Peyer's patch (tissue), 4 donors: Measurements from ENCODE around the gene SAMSN1.

Source experiments
- CTCF ChIP-seq, 6 experiments: fragments of 450-650 bp in 4 of 6; fragments of 200-600 bp in 2 of 6; sonication (generic) in 1 of 6; IDR thresholded peaks; one replicate each; pipeline ENCODE4 v1.5.1; 2017 to 2019; ENCODE audit warnings: antibody characterized with exemption in 6 of 6, mild to moderate bottlenecking in 3 of 6, moderate library complexity in 1 of 6
- POLR2A ChIP-seq, 2 donors: fragments of 450-650 bp; IDR thresholded peaks; one replicate each; pipeline ENCODE4 v1.5.1; 2017; ENCODE audit warnings: antibody characterized with exemption in 2 of 2, mild to moderate bottlenecking in 2 of 2, moderate library complexity in 2 of 2

DNA sequence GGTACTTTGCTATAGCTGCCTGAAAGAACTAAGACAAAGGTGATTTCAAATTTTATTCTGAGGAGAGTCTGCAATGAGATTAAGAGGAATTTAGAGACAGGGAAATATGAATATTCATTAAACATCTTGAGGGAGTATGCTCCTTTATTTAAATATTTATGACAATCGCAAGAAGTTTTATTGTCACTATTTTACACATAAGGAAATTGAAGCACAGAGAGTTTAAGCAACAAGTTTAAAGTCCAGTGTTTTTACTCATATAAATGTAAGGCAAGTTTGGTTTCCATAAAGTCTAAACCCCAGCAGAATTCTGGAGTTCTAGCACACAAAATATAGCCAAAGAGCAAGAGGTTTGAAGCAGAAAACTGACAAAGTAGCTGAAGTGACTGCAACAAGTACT lies 49.3 kb upstream of the SAMSN1 start:
- no peak for TF ChIP-seq POLR2A (IDR thresholded peaks at IDR 0.05)
- TF ChIP-seq CTCF (IDR thresholded peaks at IDR 0.05), result no peak
